Ectodermal cell (in vitro differentiated cells): ENCODE measurements around the gene TEX53. TPM values are rescaled to one million over a fixed set of nuclear protein-coding genes. Genes with fewer than 3 reads are reported as not detected.

Source experiments
- H3K27ac ChIP-seq: 2 replicates; pipeline ENCODE4 v1.7.0; 2013; ENCODE audit warnings: mild to moderate bottlenecking, low read depth, low read length; ENCODE audit not compliant: insufficient read depth, poor library complexity, severe bottlenecking
- H3K27me3 ChIP-seq: 2 replicates; pipeline ENCODE4 v1.7.0; 2013; ENCODE audit warnings: mild to moderate bottlenecking, low read length; ENCODE audit not compliant: insufficient read depth, control insufficient read depth, poor library complexity, severe bottlenecking
- H3K36me3 ChIP-seq: one replicate; pipeline ENCODE4 v1.7.0; 2013; ENCODE audit warnings: low read length; ENCODE audit not compliant: control insufficient read depth, insufficient read depth
- H3K4me1 ChIP-seq: one replicate; pipeline ENCODE4 v1.7.0; 2013; ENCODE audit warnings: low read length; ENCODE audit not compliant: control insufficient read depth, insufficient read depth
- H3K4me3 ChIP-seq: 2 replicates; pipeline ENCODE4 v1.7.0; 2013; ENCODE audit warnings: low read depth, low read length, control low read depth; ENCODE audit not compliant: insufficient read depth
- H3K9me3 ChIP-seq: 2 replicates; pipeline ENCODE4 v1.7.0; 2013; ENCODE audit warnings: mild to moderate bottlenecking, low read length, moderate library complexity; ENCODE audit not compliant: control insufficient read depth
- WGBS, 2 experiments: methylation state at CpG; one replicate each; pipeline ENCODE4 v1.1.7; 2013; ENCODE audit warnings: missing lambda C conversion rate in 2 of 2; 5-methylcytosine and 5-hydroxymethylcytosine counted together
- polyA plus RNA-seq, 4 experiments: library from polyadenylated mRNA; stranded (reverse); fragments of 50-300 nt; gene quantifications; one replicate each; pipeline ENCODE4 v1.2.3, GENCODE V29; 2013

Gene TEX53
- polyA plus RNA-seq (2013, experiment 1 of 4): not detected
- polyA plus RNA-seq (2013, experiment 2 of 4): not detected
- not detected for polyA plus RNA-seq (2013, experiment 3 of 4)
- not detected for polyA plus RNA-seq (2013, experiment 4 of 4)

DNA sequence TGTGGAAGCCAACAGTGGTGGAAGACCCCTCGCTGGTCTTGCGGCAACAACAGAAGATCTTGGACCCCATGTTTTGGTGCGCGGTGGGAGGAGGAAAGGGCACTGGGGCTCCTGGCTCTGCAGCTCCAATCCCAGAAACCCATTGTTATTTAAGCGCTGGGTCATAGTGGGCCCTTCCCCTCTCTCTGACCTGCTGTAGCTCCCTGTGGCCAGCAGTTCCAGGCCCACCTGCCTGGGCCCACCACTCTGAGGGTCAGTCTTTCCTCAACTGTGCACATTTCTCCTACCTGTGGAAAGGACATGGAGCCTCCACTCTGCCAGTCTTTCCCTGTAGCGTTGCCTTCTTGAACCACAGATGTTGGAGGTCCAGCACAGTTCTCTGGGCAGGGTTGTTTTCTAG lies at the start of gene TEX53:
Gene TEX53 (minus strand): TSS at position 101 of the 400 bp plus-strand sequence. CDS start 31 bp downstream, at position 70.
- Histone ChIP-seq H3K27me3 (no peaks in the 10 kb centered on the region), H3K36me3 (no peaks in the 10 kb centered on the region), H3K27ac (no peak within 1 kb of the TSS), H3K4me1 (no peaks in the 10 kb centered on the region), H3K9me3 (no peaks in the 10 kb centered on the region), H3K4me3 (no peak within 1 kb of the TSS)
- WGBS, 2 experiments: 96 to 98% methylated on average over 6 of the region's 6 CpGs

DNA sequence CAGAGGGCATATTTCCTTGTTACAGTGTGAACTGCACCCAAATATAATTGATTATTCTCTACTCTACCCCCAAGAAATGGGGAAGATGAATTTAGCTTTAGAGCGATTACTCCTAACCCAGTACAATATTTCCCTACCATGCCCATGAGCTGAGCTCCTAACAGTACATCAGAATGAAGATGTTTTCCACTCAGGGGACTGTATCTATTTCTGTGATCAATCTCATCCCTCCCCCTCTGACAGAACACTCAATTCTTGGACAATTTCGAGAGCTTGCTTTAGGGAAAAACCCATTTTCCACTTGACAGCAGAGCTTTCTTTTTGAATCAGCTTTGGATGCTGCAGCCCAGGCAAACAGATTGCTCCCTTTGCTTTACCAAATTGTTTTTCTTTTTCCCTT lies 49.1 kb upstream of the TEX53 start:
- H3K4me3 ChIP-seq: no peak overlapping the region
- H3K27me3 ChIP-seq: no peaks in the 10 kb centered on the region
- no peaks in the 10 kb centered on the region for H3K4me1 ChIP-seq
- 92 to 95% methylated on average over 2 of the region's 2 CpGs for WGBS, 2 experiments
- H3K27ac ChIP-seq: no peak overlapping the region
- H3K9me3 ChIP-seq: no peaks in the 10 kb centered on the region
- H3K36me3 ChIP-seq: no peaks in the 10 kb centered on the region

- Histone ChIP-seq H3K4me3 (no peak overlapping the region), H3K36me3 (no peaks in the 10 kb centered on the region), H3K27me3 (no peaks in the 10 kb centered on the region), H3K9me3 (no peaks in the 10 kb centered on the region), H3K4me1 (no peaks in the 10 kb centered on the region), H3K27ac (no peak overlapping the region)
Observed at GRCh38 chr9:114701988-114702387, 44.4 kb upstream of the TEX53 start.

- H3K27ac ChIP-seq: no peak overlapping the region
- WGBS, 2 experiments: 90 to 92% methylated on average over 4 of the region's 4 CpGs
- no peaks in the 10 kb centered on the region for H3K36me3 ChIP-seq
- no peaks in the 10 kb centered on the region for H3K9me3 ChIP-seq
- H3K4me1 ChIP-seq: no peaks in the 10 kb centered on the region
- no peaks in the 10 kb centered on the region for H3K27me3 ChIP-seq
- no peak overlapping the region for H3K4me3 ChIP-seq
Observed at GRCh38 chr9:114697951-114698351, 40.3 kb upstream of the TEX53 start.

DNA sequence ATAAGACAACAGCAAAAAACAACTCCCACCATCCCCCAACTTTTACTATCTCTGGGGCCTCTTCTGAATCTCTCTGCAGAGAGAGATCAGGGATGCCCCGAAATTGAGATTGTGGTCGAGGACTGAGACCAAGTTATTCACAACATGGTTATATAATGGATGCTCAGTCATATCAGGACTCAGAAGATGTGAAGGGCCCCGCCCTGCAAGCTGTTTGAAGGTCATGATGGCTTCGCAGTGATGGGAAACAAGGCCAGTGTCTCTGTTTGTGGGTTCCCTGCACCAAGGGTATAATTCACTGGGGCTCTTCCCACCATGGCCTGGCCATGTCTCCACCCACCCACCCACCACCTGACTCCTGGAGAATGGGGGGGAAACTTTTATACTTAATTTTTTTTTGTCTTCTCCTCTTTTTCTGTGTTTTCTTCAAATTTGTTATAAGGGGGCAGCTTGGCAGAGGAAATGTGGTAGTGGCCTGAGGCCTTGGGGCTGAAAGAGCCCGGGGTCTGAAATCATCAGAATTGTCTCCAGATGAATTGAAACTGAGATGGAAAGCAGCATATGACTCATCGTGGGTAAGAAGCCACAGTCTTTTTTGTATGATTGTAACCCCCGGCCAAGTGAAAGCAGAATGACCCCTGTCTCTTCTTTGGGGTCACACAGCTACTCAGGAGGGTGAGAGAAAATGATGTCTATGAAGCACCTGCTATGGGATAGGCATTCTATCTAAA lies 39.4 kb upstream of the TEX53 start:
- Histone ChIP-seq H3K4me3 (no peak overlapping the region), H3K27ac (no peak overlapping the region), H3K36me3 (no peaks in the 10 kb centered on the region), H3K27me3 (no peaks in the 10 kb centered on the region), H3K4me1 (no peaks in the 10 kb centered on the region), H3K9me3 (no peaks in the 10 kb centered on the region)
- WGBS, 2 experiments: 87 to 88% methylated on average over 7 of the region's 7 CpGs

GRCh38 chr9:114695948-114696347 lies 38.3 kb upstream of the TEX53 start:
- 66 to 81% methylated on average over 2 of the region's 2 CpGs for WGBS, 2 experiments
- Histone ChIP-seq H3K4me1 (no peaks in the 10 kb centered on the region), H3K9me3 (no peaks in the 10 kb centered on the region), H3K27ac (no peak overlapping the region), H3K36me3 (no peaks in the 10 kb centered on the region), H3K27me3 (no peaks in the 10 kb centered on the region), H3K4me3 (no peak overlapping the region)

- H3K4me3 ChIP-seq: no peak overlapping the region
- no peaks in the 10 kb centered on the region for H3K27me3 ChIP-seq
- WGBS, 2 experiments: 93 to 96% methylated on average over 6 of the region's 6 CpGs
- no peak overlapping the region for H3K27ac ChIP-seq
- H3K36me3 ChIP-seq: no peaks in the 10 kb centered on the region
- no peaks in the 10 kb centered on the region for H3K4me1 ChIP-seq
- H3K9me3 ChIP-seq: no peaks in the 10 kb centered on the region
Observed at GRCh38 chr9:114694719-114695269, 37.2 kb upstream of the TEX53 start.

DNA sequence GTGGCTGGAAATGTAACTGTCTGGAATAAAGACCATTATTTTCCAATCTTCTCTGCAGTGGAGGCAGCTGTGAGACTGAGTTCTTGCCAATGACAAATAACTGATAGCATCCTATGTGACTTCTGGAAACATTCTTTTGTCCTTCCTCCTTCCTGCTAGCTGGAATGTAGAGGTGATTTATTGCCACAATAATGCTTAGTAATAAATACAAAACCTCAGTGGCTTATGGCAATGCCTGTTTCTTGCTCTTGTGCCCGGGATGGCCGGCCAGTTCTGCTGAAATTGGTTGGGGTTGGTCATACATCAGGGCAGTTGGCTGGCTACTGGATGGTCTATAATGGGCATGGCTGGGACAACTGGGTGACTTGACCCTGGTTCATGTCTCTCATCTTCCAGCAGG lies 36.5 kb upstream of the TEX53 start:
- Histone ChIP-seq H3K27ac (no peak overlapping the region), H3K4me3 (no peak overlapping the region), H3K27me3 (no peaks in the 10 kb centered on the region), H3K36me3 (no peaks in the 10 kb centered on the region), H3K4me1 (no peaks in the 10 kb centered on the region), H3K9me3 (no peaks in the 10 kb centered on the region)
- 84 to 90% methylated on average over 2 of the region's 2 CpGs for WGBS, 2 experiments

DNA sequence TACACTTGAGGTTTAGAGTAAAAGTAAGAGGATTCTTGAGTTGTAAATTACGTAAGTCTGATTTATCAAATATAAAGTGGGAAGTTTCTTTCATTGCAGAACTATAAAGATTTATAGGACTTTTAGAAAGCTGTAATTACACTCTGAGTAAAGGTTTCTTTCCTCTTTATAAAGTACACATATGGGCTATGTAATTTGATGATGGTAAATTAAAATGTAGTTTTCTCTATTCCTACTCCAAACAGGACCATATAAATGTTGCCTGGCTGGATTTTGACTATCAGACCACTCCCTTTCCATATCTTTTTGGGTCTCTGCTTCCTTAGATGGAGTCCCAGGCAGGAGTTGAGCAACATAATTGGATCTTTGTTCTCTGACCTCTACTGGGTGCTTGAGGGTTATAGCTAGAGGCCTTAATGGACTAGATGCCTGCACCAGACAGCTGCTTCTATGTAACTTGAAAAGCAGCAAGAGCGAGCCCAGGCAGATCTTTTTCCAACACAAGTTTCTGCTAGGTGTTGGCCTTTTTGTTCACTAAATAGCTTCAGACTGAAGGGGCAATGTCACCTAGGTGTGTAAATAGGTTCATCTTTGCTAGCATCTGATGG lies 35.7 kb upstream of the TEX53 start:
- no peaks in the 10 kb centered on the region for H3K36me3 ChIP-seq
- 61 to 96% methylated on average over 1 to 2 of the region's 2 CpGs for WGBS, 2 experiments
- no peaks in the 10 kb centered on the region for H3K9me3 ChIP-seq
- no peak overlapping the region for H3K4me3 ChIP-seq
- H3K4me1 ChIP-seq: no peaks in the 10 kb centered on the region
- no peak overlapping the region for H3K27ac ChIP-seq
- H3K27me3 ChIP-seq: no peaks in the 10 kb centered on the region

DNA sequence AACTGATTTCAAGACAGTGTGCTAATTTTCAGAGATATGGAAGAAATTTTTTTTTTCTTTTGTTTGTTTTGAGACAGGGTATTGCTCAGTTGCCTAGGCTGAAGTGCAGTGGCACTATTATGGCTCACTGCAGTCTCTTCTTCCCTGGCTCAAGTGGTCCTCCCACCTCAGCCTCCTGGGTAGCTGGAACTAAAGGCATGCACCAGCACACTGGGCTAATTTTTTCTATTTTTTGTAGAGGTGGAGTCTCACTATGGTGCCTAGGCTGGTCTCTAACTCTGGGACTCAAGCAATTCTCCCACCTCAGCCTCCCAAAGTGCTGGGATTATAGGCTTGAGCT lies 34.3 kb upstream of the TEX53 start:
- Histone ChIP-seq H3K4me1 (no peaks in the 10 kb centered on the region), H3K27ac (no peak overlapping the region), H3K4me3 (no peak overlapping the region), H3K9me3 (no peaks in the 10 kb centered on the region), H3K27me3 (no peaks in the 10 kb centered on the region), H3K36me3 (no peaks in the 10 kb centered on the region)
